GM19193 (cell line): Measurements from ENCODE around the gene NFASC.

ENCODE experiments used
- POLR2A ChIP-seq: IDR thresholded peaks from 4 replicates; pipeline ENCODE4 v1.6.1; 2011; ENCODE audit not compliant: insufficient read depth, insufficient read length; ENCODE audit errors: extremely low read depth

NFASC gene

DNA sequence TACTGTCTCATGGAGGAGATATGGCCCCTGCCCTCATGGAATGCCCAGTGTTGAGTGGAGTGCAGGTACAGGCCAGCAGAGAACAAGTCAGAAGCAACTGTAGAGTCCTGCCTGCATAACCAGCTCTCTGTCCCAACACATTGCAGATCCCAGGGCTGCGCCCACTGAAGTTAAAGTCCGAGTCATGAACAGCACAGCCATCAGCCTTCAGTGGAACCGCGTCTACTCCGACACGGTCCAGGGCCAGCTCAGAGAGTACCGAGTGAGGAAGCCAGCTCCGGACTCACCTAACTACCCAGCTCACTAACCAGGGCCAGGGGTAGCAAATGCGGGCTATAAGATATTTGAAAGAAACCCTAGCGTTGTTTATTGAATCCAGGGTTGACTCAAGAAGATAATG, 113.2 kb downstream of the NFASC start:
- no peak for TF ChIP-seq POLR2A

DNA sequence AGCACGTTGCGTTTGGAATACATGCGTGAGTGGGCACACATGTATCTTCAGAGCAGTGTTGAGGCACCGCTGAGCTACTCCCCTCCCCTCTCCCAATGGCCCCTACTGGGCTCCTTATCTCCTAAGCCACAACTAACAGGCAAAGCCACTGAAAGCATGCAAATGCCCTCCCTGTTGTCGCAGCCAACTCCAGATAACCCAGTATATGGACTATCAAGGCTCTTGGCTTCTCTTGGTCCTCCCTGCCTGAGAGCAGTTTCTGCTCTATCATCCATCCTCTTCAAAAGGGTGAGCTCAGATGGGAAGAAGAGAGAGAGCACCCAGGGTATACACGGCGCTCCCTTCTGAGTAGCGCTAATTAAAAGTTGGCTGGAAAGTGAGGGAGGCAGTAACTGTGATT, 113.8 kb downstream of the NFASC start:
- no peak for TF ChIP-seq POLR2A

DNA sequence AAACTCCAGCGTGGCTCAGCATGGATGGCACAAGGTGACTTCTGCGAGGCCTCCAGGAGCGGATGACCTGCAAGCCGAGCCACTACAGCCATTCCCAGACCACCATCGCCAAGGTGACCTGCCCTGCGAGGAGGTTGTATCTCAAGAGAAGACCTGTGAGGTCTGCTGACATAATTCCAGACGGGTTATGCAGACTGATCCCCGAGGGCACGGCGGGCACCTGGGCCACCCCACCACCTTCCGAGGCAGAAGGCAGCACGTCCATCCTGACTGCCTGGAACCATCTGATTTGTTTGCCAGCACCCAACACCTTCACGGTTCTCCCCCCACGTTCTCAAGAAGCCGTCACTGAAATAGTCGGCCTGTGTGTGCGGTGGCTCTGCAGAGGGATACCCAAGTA, 115.5 kb downstream of the NFASC start:
- TF ChIP-seq POLR2A, result no peak

DNA sequence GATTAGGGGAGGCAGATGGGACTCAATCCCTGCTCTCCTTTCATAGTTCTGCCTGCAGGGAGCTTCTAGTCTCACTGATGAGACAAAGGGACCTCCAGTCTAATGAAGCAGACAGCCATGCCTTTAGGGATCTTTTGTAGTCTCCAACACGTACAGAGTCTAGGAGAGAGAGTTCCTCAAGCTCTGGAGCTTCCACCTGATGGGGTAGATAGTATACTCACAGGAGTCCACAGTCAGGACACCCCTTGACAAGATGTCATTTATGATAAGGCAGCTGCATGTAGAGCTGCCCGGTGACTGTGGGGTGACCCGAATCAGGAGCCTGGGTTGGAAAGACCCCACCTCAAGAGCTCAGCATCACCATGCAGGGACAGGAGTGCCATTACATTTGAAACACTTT, 117.0 kb downstream of the NFASC start:
- no peak for TF ChIP-seq POLR2A

DNA sequence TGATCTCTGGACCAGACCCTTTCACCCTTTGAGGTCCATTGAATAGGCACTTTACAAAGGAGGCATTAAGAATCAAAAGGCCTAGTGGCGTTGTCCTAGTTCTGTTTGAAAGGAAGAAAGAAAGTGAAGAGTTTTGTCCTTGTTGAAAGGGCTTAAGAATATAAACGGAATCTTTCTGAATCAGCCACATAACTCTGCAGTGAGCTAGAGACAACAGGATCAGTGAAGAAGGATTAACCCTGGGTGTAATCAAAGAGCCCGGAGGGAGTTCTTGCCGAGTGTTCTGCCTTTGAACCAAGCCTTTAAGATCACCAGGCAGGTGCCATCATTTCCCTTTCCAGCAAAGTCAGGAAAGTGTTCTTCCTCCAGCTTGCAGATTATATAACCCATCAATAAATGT, 117.5 kb downstream of the NFASC start:
- no peak for TF ChIP-seq POLR2A

DNA sequence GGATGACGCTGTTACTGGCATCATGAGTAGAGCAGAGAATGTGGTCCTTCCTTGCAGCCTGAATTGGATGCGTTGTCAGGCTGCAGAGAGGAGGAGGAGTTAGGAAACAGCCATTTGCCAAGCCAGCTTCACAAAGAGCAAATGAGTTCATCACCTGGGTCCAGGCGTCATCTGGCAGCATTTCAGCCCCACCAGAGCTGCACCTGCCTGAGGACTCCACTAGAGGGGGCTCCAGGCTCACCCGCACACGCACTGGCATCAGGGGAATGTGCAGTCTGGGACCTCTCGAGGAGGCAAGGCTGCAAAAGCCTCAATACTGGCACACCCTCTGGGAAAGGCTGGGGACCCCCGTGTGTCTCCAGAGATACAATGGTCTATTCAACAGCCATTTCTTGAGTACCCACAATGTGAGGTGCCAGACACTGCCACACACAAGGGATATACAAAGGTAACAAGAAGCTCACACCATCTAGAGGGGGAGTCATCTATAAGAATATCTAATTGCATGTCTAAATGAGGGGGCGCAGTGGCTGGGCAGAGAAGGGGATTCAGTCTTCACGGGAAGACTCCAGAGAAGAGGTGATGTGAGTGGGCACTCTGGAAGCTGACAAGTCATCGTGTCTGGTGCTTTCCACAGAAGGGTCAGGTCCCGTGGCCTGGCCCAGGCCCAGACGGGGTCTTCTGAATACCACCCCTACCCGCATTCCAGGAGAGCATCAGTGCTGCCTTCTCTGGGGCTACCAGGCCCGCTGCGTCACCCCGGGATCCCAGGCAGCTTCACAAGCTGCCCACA, 118.8 kb downstream of the NFASC start:
- no peak for TF ChIP-seq POLR2A

DNA sequence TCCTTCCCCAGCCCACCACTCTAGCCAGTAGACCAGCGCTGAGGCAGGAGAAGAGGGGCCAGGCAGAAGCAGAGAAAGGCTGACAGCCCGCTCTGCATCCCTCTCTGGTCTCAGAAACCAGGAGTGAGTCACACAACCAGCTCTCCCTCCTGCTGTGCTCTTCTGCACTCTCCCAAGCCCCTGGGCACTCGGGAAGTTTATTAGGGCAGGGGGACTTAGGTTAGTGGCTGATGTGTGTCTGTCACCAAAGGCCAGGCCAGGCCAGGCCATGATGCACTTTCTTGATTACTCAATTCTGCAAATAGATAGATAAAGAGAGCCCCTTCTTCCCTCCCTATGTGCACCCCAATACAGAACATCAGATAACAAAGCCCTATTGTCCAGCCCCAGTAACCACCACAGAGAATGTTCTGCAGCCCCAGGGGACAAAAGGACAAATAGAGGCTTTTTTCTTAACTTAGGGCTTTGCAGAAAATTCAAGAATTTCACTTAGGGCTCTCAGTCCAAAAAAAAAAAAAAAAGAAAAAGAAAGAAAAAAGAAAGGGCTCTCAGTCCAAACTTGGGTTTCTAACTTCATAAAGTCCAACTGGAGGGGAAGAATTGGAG, 119.5 kb downstream of the NFASC start:
- no peak for TF ChIP-seq POLR2A

DNA sequence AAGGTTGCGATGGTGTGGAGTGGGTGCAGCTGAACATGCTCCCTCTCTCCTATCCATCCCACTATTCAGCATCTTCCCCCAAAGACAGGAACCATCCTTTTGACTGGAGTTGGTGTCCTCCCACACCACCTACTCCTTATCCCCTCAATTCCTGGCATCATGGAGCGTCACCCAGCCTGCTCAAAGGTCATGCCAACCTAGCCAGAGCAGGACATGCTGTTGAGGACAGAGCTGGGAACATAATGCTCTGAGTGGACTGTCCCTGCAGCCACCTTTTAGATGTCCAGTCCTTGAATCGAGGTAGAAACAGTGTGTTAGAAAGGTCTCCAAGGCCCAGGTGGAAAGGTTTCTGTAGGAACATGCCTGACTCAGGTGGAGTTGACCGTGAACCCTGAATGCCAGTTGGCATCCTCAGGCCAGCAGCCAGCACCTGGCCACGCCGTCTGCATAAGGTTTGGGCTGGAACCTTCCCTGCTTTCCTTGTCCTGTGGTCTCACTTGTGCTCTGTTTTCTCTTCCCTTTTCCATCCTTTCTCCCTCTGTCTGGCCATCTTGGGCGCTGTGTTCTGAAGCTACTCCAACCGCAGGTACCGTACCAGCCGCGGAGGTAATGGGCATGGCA, 120.2 kb downstream of the NFASC start:
- TF ChIP-seq POLR2A, result no peak

DNA sequence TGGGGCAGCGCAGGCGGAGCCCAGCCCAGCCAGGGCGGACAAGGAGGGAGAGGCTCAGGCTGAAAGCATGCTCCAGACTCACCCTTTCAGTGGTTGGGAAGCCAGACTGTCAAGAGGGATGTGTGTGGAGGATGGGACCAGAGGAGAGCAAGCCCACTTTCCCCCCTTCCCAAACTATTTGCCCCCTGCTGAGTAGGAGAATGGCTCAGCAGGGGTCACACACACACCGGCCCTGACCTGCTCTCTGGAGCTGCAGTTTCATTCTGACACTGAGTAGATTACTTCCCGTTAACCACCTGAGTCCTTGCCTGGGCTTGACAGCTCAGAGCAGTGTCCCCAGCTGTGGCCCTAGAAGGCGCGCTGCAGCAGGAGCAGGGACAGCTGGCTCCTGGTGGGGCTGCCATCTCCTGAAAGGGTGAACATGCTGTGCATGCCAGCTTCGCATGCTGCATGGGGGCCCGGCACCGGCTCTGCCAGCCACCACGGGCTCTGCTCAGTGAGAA, 120.7 kb downstream of the NFASC start:
- TF ChIP-seq POLR2A, result no peak

DNA sequence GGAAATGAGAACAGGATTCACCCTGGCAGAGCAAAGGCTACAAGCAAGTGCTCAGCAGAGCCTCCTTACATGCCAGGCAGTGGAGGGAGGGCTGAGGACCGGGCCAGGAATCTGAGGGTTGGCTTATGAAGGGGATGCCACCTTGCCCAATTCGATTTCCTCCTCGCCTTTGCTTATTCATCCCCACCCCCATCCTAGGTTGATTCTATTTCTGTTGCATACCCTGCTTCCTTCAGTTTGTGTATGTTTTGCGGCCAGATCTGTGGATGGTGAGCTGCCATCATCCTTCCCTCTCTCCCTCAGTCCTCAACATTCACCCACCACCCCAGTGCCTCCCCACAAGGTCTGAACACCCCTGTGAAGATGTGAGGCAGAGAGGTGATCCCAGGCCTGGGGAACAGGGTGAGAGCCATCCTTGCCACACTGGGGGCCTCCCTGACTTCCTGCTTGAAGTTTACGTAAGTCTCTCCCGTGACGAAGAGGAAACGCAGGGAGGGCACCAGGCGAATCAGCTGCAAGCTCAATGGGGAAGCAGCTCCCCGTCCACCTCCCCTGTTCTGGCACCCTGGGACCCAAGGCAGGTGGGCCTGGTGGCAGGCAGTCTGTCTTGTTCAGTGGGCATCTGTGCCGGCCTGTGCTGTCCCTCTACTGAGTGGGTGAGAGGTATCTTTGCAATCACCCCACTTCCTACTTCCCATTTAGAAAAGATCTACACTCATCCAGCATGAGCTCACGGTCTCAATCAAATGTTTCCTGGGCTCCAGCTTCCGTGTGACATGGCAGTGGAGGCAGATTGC, 121.7 kb downstream of the NFASC start:
- no peak for TF ChIP-seq POLR2A

DNA sequence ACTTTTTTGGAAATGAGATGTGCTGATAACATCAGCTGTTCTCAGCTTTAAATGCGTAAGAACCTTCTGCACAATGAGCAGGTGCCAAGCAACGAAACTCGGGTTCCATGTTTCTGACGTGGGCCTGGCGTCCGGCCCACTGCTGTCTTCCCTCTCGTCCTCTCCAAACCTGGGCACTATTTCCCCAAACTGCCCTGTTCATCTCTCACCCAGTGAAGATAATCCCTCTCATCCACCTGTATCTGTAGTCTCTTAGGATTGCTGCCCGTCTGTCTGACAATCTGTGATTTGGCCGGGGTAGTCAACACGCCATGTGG, 122.3 kb downstream of the NFASC start:
- no peak for TF ChIP-seq POLR2A

DNA sequence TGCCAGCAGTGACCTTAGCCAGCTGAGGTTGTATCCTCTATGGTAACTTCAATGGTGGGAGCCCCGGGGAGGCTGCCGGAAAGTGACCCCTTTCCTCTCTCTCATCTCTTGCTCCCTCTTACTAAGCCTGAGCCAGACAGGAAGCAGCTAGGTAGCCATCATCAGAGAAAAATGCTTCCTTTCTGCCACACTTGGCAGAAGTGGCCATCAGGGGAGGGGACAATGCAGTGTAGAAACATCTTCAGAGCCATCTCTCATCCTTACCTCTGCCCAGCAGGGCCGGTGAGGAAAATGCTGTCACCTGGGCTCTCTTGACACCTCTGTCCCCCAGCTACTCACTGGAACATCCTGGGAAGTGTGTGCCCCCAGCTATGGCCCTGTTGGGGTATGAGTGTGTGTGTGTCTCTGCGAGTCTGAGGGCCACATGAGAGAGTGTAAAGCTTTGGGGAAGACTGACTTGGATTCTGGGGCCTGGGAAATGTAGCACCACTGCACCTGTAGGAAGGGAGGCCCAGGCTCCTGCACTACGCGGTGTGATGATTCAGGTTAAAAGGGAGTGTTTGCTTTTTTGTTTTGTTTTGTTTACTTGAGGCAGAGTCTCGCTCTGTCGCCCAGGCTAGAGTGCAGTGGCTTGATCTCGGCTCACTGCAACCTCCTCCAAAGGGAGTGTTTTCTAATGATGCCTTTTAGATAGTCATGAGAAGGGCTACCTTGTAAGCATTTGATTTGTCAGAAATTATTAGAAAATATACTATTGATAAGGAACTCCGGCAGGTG, 123.6 kb downstream of the NFASC start:
- no peak for TF ChIP-seq POLR2A

DNA sequence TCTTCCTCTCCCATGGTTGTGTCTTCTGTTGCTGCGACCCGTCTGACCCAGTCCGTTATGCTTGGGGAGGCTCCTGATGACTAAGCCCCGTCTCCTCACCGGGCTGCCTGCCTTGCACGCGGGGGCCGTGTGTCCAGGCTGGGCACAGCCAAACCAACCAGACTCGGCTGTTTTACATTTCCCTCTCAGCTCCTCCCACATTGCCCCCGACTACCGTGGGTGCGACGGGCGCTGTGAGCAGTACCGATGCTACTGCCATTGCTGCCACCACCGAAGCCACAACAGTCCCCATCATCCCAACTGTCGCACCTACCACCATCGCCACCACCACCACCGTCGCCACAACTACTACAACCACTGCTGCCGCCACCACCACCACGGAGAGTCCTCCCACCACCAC, 126.3 kb downstream of the NFASC start:
- TF ChIP-seq POLR2A, result no peak

DNA sequence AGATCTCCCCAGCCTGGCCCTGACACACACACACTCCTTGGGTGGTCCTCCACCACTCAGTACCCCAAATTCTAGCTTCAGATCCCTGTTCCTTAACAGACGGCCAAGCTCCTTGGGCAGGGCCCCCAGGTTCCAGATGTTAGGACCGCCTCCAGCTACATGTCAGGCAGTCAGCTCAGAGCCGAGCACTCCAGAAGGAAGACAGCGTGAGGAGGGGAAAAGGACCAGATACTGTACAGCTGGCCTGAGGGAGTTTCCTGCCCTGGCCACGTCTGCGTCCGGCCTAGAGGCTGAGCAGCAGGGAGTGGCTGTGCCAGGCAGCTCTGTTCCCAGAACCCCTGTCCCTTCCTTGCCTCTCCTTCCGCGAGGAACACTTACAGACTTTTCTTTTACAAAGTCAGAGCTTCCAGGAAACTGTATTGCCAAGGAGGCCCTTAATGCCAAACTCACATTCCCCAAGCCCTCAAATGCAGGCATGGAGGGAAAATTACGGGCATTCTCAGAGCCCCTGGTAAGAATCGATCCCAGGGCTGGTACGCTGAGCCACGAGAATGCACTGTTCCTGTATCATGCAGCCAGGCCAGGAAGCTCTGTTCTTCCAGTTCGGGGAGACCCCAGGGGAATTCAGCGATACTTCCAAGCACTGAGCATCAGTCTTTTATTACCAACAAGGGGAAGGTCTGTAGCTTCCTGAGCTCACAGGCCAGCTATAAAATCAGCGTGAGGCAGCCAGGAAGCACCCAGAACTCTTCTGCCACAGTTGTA, 127.1 kb downstream of the NFASC start:
- no peak for TF ChIP-seq POLR2A

DNA sequence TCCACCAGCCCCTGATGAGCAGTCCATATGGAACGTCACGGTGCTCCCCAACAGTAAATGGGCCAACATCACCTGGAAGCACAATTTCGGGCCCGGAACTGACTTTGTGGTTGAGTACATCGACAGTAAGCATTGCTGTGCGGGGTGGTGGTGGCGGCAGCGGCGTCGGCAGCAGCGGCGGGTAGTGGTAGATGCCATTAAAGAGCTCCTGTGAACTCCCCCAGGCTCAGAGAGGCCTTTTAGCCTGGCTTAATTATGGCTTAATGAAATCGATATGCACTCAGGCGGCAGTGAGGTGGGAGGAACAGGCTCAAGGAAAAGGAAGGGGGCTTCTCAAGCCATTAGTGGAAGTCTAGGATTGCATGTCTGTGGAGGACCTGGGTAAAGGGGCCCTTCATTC, 130.5 kb downstream of the NFASC start:
- no peak for TF ChIP-seq POLR2A

DNA sequence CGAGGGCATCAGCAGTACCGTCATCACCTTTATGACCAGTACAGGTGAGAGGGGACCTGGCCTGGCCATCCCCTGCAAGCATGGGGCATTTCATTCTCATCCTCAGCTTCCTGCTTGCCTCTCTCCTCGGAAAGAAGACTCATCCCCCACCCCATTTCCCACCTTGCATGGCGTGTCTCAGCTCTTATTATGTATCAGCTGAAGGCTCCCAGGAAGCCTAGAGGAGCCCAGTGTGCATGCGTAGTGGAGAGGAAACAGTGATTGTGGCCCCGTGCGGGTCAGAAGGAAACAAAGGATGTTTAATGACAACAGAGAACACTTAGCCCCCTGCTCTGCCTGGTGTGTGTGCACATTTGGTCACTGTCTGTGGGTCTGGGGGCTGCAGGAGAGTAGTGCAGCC, 132.0 kb downstream of the NFASC start:
- TF ChIP-seq POLR2A, result no peak
